Germinal center (tissue), 1 donor: ENCODE data around the gene TLE2.

Experiments
- DNase-seq: peaks from one replicate; pipeline ENCODE4 v3.0.0; 2012; ENCODE audit warnings: mixed read lengths, low spot score

Gene TLE2

DNA sequence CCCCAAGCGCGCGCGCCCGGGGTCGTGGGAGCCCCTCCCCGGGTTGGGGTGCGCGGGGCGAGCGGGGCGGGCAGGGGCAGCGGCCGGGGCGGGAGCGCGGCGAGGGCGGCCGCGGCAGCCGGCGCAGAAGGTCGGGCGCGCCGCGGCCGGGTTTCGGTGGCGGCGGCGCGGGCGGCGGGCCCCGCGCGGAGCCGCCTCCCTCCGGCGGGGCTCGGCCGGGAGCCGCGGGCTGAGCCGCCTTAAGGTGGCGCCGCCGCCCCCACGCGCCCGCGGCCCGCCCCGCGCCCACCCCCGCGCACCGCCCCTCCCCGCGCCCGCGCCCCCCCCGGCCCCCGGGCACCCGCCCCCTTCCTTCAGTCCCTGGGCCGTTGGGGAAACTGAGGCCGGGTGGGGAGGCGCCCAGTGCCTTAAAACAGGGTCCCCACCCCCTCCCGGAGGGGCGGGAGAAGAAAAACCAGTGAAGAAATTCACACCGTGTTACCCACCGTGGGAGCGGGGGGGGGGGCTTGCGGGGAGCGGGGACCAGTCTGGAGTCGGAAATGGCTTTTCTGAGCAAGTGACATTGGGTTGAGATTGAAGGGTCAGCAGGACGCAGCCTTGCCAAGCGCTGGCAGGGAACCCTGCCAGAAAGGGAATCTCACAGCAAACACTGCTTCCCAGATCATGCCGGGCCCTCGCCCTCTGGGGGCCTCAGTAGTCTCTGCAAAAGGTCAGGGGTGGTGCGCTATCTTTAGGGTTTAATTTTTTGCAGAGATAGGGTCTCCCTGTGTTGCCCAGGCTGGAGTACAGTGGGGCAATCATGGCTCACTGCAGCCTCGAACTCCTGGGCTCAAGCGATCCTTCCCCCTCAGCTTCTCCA, at the start of gene TLE2:
Gene TLE2, minus strand, starts transcription at position 216 of the 859 bp plus-strand sequence. CDS start 376 bp downstream, outside the sequence.
- peak; percentile 34 for DNase-seq

DNA sequence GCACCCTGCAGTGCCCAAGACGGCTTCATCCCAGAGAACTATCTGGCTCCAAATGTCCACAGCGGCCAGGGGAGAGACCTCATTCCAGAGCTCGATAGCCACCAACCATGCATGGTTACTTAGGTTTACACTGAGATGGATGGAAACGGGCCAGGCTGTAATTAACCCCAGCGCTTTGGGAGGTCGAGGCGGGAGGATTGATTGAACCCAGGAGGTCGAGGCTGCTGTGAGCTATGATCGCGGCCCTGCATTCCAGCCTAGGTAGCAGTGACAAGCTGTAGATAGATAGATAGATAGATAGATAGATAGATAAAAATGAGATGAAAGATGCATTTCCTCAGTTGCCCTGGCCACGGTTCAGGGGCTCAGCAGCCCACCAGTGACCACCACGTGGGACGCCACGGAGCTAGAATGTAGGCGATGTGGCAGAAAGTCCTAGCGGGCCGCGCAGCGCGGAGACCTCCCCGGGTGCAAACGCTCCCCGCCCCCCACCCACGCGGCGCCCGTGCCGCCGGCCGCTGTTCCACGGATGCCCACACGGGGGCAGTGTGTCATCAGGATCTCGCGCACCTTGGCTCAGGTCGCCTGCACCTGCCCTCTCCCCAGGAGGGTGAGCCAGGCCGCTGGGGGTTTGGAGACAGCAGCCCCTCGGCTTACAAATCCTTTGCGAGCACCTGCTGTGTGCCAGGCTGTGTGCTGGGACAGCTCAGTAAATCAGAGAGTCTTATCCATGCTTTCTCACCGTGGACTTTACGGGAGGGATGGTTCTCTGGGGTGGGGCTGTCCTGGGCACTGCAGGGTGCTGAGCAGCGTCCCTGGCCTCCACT, 46.7 kb upstream of the TLE2 start:
- DNase-seq, result peak; percentile 75

DNA sequence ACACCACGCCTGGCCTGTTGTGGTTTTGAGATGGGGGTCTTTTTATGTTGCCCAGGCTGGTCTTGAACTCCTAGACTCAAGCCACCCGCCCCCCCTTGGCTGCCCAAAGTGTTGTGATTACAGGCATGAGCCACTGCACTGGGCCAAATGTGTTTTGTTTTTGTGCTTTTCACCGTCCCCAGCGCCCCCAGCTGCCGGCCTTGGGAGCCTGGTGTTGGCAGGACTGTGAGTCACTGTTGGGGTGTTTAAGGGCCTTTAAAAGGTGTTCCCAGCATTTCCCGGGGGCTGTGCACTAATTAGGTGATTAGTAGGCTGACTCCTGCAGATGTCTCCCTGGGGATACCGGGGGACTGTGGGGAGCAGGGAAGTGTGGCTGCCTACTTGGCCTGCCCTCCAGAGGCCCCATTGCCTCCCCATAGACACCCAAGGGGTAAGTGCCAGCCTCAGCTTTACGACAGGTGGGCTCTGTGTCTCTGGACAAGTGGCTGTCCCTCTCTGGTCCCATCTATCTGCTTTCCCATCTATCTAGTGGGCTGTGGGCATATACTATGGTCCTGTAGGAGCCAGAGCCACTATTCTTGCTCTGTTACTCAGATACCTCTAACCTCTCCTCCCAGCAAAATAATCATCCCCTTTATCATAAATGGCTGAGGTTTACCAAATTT, 45.0 kb upstream of the TLE2 start:
- DNase-seq, result no peak

DNA sequence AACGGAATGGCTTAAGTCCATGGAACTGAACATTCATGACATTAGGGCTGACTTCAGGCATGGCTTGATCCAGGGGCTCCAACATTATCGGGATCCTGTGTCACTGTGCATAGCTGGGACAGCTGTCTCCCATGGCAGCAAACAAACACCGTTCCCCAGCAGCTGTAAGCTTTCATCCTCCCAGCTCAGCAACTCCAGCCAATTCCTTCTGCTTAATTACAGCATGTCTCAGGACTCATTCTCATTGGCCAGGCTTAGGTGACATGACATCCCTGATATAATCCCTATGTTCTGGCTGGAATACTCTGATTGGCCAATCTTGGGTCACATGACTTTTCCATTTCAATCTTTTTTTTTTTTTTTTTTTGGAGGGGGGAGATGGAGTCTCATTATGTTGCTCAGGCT, 44.1 kb upstream of the TLE2 start:
- DNase-seq, result no peak

DNA sequence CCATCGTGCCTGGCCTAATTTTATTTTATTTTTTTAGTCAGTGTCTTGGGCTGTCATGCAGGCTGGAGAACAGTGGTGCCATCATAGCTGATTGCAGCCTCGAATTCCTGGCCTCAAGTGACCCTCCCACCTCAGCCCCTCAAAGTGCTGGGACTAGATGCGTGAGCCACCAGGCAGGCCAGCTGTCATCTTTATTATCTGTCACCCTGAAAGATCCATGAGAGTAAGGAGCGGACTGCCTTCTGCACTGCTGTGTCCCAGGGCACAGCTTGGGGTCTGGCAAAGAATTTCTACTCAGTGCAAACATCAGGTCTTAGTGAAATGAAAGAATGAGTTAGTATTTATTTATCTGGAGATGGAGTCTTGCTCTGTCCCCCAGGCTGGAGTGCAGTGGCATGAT, 42.7 kb upstream of the TLE2 start:
- no peak for DNase-seq

DNA sequence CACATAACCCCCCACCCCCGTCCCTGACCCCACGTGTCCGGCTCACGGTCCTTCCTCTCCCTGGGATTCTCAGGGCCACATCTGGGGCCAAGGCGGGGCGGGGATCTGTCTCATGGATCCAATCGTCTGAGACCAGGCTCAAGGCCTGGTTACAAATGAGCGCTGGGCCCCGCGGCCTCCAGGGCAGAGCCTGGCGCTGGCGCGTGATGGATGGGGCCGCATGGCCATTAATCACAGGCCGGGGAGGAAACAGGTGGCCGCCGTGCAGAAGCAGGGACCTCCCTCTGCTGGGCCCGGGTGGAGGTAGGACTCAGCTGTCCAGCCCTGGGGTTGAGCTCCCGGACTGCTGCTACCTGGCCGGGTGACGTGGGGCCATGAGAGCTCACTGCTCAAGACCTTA, 39.0 kb upstream of the TLE2 start:
- DNase-seq, result no peak

DNA sequence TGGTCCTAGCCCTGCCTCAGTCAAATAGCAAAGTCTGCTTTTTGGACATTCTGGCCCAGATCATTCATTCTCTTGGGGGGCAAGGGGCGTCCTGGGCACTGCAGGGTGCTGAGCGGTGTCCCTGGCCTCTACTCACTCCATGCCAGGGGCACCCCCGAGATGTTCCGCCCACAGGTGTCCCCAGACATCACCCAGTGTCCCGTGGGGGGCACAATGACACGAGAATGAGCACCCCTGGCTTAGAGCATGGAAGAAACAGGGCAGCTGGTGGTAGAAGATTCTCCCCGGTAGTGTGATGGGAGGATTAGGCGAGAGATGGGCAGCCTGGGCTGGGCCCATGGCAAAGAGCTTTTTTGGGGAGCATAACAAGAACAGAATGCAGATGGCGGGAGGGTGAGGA, 38.5 kb upstream of the TLE2 start:
- no peak for DNase-seq

DNA sequence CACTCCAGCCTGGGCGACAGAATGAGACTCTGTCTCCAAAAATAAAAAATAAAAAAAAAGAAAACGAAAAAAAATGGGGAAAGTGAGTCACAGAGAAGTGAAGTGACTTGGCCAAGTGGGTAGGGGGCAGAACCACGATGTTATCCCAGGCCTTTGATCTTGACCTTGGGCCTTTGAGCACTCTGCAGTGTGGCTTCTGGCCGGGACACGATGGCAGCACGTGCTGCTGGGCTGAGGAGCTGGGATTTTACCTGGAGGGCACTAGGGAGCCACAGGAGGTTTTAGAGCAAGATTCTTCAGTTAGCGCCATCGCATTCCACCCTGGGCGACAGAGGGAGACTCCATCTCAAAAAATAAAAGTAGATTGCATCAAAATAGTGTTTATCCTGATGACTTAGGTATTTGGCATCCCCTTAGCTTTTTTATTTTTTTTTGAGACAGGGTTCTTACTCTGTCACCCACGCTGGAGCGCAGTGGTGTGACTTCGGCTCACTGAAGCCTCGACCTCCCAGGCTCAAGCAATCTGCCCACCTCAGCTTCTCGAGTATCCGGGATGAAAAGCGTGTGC, 37.5 kb upstream of the TLE2 start:
- DNase-seq, result no peak

DNA sequence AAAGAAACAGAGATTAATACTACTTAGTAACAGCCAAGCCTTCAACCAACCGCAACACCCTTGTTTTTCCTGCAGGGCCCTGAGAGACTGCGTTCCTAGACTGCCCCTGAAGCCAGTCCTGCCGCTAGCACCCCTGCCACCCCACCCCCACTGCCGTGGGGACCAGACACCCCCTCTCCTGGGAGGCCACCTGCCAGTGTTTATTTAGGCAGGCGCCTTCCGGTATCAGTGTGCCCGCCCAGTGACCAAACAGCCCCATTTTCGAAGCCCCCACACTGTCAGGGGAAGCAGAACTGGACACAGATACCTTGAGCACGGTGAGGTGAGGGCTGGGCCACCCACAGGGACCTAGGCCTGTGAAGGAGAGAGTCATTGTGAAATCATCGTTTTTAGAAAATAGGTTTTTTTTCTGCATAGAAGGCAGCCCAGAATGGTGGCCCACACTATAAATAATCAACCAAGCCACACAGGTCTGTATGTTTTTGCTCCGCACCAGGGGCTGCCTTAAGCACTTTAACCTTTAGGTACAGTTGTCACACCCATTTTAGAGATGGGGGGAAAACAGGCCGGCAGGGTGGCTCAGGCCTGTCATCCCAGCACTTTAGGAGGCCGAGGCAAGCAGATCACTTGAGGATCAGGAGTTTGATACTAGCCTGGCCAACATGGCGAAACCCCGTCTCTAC, 36.7 kb upstream of the TLE2 start:
- DNase-seq, result peak; percentile 68

DNA sequence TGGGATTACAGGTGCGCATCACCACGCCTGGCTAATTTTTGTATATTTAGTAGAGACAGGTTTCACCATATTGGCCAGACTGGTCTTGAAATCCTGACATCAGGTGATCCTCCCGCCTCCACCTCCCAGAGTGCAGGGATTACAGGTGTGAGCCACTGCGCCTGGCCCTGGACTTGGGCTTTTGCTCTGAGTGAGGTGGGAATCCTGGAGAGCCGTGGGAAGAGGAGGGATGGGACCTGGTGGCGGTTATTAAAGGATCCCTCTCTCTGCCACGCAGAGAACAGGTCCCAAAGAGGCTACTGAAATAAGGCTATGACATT, 34.9 kb upstream of the TLE2 start:
- DNase-seq, result no peak

DNA sequence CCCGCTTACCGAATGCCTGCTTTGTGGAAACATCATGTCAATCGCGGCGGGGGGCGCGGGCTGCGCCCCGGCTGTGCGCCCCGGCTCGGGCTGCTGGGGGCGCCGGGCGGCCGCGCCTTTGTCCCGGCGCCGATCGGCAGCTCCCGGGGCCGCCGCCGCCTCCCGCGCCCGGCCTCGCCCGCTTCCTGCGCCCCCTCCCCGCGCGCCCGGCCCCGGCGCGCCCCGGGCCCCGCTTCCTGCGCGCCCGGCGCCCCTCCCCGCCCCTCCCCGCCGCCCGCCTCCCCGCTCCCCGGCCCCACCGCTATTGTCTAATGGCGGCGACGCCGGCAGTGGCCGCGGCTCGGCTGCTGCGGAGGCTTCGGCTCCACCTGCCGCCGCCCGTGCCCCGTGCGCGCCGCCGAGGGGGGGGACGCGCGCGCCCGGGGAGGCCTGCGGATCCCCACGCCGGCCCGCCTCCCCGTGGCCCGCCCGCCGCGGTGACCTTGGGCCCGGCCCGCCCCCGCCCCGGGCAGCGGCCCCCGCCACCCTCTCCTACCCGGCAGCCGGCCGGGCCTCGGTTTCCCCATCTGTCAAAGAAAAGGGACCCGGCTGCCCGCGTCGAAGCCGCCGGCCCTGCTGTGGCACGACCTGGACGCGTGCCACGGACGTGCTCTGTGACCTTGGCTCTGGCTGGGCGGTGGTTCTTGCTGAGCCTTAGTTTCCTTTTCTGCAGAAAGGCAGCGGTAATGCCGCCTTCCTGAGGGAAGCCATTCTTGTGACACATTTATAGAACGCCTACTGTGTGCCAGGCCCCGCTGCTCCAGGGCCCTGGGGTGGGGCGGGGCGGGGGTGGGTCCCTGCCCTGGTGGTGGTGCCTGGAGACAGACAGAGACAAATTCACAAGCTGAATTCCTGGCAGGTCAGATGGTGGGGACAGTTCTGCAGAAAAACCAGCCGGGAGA, 33.4 kb upstream of the TLE2 start, which contains the start of gene TLE5:
Gene TLE5, minus strand, starts transcription at position 331 of the 941 bp plus-strand sequence. Its CDS starts 295 bp downstream, at position 36.
- DNase-seq, result peak; percentile 85

DNA sequence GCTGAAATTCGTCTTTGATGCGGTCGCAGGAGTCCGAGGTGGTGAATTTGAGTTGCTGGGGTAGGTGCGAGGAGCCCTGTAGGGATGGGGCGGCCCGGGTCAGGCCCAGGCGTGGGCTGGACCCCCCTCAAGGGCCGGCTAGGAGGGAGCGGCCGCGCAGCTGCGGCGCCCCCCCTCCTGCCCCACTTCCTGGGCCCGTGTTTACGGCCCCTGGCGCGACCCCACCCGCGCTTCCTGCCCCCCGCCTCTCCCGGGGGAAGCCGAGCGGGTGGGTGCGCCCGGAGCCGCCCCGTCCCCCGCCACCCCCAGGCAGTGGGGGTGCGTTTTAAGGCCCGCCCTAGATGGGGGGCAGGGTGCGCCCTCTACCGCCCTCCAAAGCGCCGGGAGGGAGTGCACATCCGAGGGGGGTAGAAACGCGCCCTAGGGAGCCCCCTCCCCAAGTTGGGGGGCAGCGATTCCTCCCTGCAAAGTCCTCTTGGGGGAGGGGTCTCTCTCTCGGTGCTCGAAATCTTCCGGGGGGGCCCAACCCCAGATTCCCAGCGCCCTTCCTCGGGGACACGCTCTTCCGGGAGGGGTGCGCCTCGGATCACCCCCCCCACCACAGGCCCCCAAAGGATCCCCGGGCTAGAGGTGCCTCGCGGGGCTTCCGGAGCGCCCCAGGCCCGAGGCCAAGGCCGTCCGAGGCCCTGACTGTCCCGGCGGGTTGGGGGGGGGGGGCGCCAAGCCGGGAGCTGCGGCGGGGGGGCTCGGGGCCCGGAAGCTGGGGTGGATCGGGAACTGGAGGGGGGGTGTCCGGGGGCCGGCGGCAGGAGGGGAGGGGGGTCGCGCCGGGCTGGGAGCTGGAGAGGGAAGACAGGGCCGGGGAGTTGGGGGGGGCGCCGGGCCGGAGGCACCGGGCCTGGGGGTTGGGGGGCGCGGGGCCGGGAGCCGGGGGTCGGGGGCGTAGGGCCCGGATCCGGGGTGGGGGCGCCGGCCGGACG, 32.4 kb upstream of the TLE2 start:
- DNase-seq, result peak; percentile 80

DNA sequence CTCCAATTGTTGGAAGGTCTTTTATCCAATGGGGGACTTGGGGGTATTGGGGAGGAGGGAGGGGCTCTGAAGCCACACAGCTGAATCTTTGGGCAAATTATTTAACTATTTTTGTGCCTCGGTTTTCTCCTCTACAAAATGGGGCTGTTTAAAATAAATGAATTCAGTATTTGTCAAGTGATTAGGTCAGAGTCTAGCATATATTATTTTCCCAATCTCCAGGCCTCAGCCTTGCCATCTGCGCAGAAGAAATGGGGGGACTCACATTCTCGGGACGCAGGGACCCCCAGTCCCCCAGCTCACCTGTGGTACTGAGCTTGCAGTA, 31.7 kb upstream of the TLE2 start:
- DNase-seq, result no peak

DNA sequence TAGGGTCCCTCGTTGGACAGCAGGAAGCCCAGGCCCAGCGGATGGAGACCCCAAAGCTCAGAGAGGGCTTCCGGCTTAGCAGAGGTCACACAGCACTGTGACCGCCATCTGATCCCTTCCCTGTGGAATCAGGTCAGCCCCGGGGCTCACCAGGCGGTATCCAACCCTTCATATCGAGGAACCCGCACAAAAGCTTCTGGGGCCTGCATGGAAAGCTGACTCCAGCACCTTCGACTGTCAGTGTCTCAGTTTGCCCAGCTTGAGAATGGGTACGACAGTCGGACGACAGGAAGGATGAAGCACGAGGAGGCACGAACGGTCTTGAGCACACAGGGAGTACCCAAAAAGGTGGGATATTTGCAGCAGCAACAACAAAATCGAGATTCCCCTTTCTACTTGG, 30.6 kb upstream of the TLE2 start:
- DNase-seq, result no peak

DNA sequence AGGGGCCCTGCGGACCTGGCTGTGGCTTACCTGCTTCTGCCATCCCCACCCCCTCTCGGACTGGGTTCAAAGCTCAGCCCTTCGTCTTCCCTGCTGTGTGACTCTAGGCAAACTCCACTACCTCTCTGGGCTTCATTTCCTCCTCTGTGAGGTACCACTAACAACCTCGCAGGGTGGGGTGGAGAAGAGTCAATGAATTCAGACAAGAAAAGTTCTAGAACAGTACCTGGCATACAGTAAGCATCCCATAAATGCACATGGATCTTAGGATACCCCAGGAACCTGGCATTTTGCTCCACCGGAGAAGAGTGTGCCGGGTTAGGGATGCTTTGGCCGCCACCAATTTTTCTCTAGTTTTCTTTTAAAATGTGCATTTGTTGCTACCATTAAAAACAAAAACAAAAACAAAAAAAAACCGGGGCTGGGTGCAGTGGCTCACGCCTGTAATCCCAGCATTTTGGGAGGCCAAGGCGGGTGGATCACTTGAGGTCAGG, 29.8 kb upstream of the TLE2 start:
- DNase-seq, result no peak

DNA sequence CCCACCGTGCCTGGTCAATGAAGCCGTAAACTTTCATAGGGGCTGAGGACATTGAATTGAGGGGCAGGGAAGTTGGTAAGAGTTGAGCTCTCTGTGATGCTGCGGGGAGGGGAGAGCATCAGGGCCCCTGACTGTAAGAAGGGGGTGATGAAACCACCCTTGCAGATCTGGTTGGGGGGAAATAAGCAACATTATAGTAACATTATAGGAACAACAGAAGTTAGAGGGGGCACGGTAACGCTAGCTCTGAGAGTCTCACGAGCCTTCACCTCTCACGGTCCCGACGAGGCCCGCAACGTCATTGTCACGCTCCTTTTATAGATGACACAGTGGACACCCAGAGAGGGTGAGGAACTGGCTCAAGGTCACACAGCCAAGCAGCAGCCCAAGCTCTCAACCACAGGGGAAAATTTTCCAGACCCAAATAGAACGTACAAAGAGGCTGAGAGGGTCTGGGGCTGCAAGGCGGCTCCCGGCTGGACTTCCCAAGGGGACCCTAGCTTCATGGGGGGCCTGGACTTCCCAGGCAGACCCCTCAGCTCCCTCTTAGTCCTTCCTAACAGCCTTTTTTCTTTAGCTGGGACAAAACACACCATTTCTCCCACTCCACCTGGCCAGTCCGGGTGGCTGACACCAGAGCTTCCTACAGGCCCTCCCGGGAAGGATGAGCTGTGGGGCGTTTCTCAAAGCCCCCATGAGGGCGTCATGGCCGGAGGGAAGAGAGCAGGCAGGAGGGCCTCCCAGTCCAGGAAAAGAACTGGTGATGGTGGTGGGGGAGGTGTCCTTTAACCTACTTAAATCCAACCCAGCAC, 29.1 kb upstream of the TLE2 start:
- DNase-seq, result no peak

DNA sequence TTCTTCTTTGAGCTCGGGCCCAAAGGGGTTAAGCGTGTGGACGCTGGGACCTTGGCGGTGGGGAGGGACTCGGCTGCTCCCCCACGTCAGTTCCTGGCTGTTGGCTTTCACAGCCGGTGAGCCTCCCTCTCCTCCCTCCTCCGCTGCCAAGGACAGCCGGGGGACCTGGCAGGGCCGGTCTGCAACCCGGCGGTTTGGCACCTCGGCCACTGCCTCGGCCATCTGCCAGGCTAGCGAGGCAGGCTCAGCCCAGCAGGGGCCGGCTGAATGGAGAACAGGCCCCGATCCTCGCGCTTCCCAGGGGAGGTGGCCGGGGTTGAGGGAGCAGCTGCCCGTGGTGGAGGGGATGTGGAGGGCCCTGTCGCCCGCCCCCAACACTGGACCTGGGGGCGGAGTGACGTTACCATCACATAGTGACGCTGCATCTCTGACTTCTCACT, 28.2 kb upstream of the TLE2 start:
- DNase-seq, result no peak

DNA sequence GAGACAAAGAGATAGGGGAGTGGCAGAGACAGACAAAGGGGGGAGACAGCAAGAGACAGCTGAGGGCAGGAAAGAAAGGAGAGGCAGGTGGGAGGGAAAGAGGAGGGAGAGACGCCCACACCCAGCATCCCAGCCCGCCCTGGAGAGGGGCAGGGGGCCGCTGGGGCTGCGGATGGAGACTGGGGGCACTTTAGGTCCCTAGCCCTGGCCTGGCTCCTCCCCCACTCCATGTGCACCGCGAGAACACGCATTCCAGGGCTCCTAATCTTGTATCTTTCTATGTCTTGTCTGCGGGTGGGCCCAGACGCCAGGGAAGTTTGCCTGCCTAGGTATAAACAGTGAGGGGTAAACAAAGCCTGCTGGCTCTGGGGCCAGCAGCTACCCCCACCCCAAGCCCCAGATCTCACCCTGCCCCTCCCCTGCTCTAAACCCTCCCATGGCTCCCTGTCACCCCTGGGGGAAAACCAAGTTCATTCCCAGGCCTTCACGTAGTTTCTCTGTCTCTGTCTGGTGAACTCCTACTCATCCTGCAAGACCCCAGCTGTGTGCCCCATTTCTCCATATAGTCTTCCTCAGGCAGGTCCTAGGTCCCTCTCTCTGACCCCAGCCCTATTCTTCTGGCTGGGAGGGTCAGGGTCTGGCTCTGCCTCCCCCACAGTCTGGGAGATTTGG, 27.5 kb upstream of the TLE2 start:
- DNase-seq, result no peak
